Inflammatory macrophage (primary cell): ENCODE measurements around the gene TATDN2.
A peak's percentile ranks its signal among the peaks of the same experiment; 100 is the strongest.

Experiments used
- DNase-seq, 2 donors: peaks; one replicate each; pipeline ENCODE4 v3.0.0-alpha.2; 2020 to 2022
- total RNA-seq, 18 experiments: gene quantifications; one replicate each; lab custom pipeline; 2026; ENCODE audit warnings: mixed read lengths in 6 of 18, inconsistent platforms in 2 of 18; lab: John Stamatoyannopoulos, UW

TATDN2 gene
- total RNA-seq: 5.8 to 18.8 (median 10.2) reads per million in 18 experiments

- peak; percentile 97 for DNase-seq
Observed at GRCh38 chr3:10248184-10248983, at the start of gene TATDN2. Gene TATDN2 (plus strand): TSS chr3:10248459. CDS start chr3:10249201, 742 bp downstream.

- peak; percentile 36 to 53 for DNase-seq
Observed at GRCh38 chr3:10198761-10199649, 49.3 kb upstream of the TATDN2 start.

GRCh38 chr3:10204921-10205320, 43.3 kb upstream of the TATDN2 start:
- DNase-seq: no peak

- DNase-seq: peak; percentile 65 to 79
Observed at GRCh38 chr3:10205451-10206165, 42.7 kb upstream of the TATDN2 start.

GRCh38 chr3:10206166-10206511, 42.1 kb upstream of the TATDN2 start:
- no peak for DNase-seq

GRCh38 chr3:10213156-10213792, 35.0 kb upstream of the TATDN2 start:
- DNase-seq: no peak

GRCh38 chr3:10215578-10216368, 32.5 kb upstream of the TATDN2 start:
- DNase-seq: no peak

- DNase-seq: no peak
Observed at GRCh38 chr3:10217359-10217758, 30.9 kb upstream of the TATDN2 start.

- DNase-seq: no peak
Observed at GRCh38 chr3:10219737-10220136, 28.5 kb upstream of the TATDN2 start.

GRCh38 chr3:10223676-10224639, 24.3 kb upstream of the TATDN2 start:
- peak in 1 of 2 donors; percentile 26 for DNase-seq

- DNase-seq: peak; percentile 81 to 86
Observed at GRCh38 chr3:10224794-10225665, 23.2 kb upstream of the TATDN2 start.

GRCh38 chr3:10226293-10226692, 22.0 kb upstream of the TATDN2 start:
- DNase-seq: no peak

- DNase-seq: peak; percentile 88 to 89
Observed at GRCh38 chr3:10228248-10228950, 19.9 kb upstream of the TATDN2 start.

GRCh38 chr3:10229576-10229975, 18.7 kb upstream of the TATDN2 start:
- DNase-seq: no peak

- peak; percentile 93 to 95 for DNase-seq
Observed at GRCh38 chr3:10232137-10232536, 16.1 kb upstream of the TATDN2 start.

GRCh38 chr3:10233988-10234387, 14.3 kb upstream of the TATDN2 start:
- DNase-seq: no peak

- DNase-seq: no peak
Observed at GRCh38 chr3:10234526-10235230, 13.6 kb upstream of the TATDN2 start.

- DNase-seq: no peak
Observed at GRCh38 chr3:10235551-10235950, 12.7 kb upstream of the TATDN2 start.
